T-helper 2 cell (primary cell): ENCODE measurements around the gene UBAC2.
A peak's percentile ranks its signal among the peaks of the same experiment; 100 is the strongest.

Experiments
- DNase-seq, 5 experiments: peaks; one replicate each; pipeline versions ENCODE4 v3.0.0 to v3.0.0-alpha.2; 2012 to 2022

The UBAC2 gene

DNA sequence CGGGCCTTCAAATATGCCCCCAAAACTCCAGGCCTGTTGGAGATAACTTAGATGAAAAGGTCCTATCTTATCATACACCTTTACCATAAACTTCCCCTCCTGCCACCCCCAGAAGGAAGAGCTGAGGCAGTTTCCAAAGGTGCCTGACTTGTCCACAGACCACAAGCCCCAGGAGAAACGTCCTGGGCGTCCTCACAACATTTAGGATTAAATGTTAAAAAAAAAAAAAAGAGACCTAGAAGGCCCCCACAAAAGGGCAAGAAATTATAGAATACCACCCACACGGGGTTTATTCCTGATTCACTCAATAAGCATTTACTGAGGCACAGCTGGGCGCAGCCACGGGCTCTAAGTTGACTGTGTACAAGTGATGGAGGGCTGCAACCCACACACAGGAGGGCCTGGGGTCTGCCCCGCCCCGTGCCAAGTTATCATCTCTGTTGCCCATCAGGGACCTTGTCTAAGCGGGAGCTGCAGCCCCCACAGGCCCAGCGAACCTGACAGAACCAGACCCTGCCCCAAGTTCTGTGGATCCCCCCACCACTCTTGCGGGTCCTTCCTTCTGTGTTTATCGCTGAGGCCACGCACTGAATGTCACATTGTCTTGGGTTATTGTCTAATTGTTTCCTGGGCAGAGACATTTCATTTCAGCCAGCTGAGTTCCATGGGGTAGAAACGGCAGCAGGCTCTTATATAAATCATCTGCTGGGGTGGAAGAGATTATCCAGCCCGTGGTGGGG is 217.6 kb downstream of the UBAC2 start:
- no peak for DNase-seq

DNA sequence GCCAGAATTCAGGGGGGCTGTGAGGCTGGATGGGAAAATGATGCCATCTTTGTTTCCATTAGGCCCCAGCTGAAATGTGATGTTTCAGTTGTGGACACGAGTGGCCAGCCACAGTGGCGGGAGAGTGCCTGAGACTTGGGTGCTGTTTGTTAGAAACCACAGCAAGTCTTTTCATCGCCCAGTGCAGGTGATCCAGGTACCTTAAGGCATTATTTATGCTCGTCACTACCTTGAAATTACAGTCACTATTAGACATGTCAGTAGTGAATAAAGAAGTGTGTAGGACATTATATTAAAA is 218.1 kb downstream of the UBAC2 start:
- no peak for DNase-seq

DNA sequence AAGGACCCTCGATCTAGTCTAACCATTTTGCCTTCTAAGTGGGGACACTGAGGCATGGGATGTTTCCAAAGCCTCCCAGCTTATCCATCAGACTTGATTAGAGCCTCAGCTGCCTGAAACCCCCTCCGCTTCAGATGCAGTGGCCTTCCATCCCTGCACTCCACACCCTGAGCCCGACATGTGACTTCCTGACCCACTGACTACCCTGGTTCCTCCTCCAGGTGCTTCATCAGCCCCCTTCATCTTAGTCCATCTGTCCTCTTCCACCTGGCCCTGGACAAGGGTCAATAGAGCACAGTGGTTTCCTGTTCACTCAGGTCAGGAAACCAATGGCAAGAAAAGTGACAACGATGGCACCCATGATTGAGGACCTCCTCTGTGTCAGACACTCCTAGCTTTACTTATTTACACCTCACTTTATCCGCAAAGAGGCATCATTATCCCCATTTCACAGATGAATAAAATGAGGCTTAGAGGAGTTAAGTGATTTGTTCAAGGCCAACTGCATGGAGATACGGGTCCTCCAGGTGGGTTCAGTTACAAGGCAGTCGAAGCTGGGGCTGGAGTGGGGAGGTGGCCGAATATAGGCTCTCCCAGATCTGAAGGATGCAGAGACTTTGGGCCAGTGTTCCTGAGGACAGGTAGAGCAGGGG is 219.1 kb downstream of the UBAC2 start:
- DNase-seq: no peak

DNA sequence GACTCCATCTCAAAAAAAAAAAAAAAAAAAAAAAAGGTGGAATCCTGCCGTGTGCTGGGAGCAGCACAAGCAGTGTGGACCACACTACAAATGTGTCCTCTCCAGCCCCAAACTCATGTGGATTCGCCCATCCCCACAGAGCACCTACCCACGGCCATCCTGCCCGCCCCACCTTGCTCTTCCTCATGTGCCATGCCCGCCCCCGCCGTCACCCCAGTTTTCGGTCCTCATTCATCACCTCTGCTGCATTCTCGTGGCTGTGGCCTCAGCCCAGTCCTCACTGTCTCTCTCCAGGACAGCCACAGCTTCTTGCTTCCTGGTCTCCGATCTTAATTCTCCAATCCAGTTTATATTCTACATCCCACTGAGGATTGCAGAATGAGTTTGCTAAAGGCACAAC is 220.6 kb downstream of the UBAC2 start:
- DNase-seq: no peak

DNA sequence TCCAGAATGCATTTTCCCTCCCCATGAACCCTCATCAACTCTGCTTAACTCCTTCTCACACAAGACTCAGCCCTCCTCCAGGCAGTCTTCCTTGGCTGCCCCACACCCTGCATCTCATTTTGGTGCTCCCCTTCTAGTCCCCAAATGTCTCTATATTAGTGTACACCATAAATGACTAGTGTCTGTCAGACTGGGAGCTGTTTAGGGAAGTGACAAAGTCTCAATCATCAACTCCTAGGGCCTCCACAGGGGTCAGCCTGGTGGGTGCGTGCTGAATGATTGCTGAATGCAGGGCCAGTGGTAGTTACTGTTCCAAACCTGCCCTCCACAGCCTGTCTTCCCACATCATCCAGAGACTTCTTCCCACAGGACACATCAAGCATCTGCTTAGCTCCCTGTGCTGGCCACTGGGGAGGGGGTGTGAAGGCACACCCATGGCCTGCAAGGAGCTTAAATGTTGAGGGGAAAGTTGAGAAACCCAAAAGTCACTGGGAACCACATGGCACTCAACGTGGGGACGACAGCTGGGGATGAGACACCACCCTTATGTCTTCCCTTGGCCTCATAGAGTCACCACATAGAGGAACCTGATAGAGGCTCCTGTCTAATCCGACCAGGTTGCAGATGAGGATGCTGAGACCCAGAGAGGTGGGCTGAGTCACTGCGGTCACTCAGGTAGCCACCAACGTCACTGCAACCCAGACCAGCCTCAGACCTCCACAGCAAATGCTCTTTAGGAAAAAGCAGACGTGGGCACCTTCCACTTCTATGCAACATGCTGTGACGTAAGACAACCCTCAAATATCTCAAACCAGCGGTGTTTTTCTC is 221.3 kb downstream of the UBAC2 start:
- no peak for DNase-seq

DNA sequence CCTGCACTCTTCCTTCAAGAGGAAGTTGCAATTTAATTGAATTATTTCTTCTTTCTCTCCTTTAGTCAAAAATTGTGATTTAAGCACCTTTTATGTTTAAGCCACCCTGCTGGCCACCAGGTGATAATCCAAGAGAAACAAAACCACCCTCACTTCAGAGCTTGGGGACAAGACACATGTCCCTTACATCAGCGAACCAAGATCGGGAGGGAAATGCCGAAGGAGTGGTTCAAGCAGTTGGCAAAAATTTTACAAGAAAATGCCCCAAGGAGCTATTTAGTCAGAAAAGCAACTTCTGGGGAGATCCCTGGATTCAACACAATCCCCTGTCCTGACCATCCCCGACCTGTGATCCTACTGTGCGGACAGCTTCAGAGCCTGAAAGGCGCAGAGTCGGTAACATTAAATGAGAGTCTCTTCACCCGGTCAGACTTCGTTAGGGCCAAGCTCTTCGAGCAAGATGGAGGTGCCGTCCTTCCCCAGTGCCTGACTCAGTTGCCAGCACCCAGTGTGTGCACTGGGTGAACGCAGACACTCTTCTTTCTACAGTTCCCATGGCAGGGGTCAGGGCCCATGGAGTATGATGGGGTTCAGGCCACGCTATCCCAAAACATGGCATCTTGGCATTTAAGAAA is 222.0 kb downstream of the UBAC2 start:
- DNase-seq: no peak

DNA sequence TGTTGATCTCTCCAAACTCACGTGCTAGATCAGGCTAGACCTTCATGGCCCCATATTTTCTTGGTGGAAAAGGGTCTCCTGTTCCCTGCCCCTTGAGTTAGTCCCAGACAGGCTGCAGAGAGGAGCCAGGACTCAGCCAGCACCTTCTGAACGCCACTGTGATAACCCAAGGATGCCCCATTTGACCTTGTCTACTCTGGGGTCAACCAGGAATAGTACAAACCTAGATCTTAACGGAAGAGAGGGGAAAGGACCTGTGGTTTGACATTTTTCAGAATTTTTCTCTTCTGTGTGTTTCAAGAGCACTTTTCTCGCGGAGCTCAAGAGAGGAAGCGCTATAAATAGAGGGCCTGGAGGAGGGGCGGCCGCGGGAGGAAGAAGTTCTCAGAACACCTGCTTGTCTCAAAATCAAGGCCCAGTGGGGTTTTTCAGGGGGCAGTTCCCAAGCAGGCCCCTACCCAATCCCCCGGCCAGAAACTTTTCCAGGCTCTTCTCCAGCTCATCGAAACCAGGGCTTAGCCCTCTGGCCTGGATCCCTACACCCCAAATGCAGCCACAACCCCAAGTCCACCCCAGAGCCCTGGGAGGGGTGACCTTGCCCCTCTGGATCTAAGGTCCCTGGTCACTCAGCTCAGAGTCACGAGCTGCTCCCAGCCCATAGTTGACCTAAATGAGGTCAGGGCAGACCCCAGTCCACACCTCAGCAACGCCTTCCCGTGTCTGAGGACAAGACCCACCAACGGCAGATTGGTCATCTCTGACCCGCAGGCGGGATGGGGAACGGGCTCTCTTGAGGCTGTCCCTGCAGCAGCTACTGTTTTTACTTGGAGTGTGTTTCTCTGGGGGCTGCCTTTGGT is 225.1 kb downstream of the UBAC2 start:
- peak in 3 of 5 experiments; percentile 21 to 57 (median 27) for DNase-seq

DNA sequence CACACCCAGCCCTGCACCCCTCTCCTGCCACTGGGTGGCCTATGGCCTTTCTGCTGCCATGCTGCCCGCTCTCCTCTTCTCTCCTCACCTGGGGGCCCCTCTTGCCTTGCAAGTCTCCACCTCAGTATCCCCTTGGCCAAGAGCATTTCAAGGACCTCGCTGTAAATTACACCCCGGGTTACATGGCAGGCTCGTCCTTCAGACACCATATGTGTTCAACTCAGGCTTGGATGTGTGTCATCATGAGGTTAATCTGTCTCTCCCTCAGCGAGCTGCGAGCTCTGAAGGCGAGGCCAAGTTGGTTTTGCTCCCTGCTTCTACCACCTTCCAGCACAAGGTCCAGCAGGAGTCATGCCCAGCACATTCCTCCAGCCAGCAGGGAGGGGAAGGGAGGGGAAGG is 225.8 kb downstream of the UBAC2 start:
- DNase-seq: no peak

DNA sequence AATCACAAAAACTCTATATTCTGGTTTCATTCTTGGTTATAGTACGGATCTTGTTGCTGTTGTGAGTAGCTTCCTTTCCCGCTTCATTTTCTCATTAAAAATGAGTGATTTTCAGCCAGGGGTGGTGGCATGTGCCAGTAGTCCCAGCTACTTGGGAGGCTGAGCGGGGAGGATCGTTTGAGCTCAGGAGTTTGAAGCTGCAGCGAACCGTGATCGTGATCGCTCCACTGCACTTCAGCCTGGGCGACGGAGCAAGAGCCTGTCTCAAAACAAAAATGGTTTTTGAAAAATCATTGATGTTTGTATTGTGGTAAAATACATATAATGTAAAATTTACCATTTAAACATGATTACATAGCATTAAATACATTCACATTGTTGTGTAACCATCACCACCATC is 229.0 kb downstream of the UBAC2 start:
- DNase-seq: no peak

DNA sequence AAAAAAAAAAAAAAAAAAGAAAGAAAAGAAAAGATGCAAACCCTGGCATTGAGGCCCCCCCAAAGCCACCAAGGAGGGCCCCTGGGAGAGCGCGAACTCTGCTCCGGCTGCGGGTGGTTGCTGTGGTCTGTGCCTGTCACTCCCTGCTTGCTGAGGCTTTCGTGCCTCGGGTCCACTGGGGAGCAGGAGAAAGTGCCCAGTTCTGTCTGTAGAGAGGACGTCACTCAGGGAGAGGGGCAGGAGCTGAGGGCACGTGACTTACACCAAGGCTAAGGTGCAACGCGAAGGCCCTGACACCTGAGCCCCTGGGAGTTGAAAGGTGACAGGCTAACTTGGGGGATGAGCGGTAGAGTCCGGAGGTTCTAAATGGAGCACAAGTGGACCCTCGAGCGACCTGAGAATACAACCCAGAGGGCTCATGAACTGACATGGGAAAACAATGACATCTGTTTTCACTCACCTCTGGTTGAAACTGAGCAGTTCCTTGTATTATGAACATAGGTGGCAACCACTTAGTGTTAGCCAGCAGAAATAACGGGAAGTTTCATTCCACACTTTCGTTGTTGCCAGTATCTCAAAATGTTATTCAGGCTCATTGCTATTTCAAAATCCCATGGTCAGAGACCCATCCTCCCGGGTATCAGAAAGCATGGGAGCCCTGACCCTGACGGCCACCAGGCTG is 231.4 kb downstream of the UBAC2 start:
- DNase-seq: peak in 1 of 5 experiments; percentile 39

DNA sequence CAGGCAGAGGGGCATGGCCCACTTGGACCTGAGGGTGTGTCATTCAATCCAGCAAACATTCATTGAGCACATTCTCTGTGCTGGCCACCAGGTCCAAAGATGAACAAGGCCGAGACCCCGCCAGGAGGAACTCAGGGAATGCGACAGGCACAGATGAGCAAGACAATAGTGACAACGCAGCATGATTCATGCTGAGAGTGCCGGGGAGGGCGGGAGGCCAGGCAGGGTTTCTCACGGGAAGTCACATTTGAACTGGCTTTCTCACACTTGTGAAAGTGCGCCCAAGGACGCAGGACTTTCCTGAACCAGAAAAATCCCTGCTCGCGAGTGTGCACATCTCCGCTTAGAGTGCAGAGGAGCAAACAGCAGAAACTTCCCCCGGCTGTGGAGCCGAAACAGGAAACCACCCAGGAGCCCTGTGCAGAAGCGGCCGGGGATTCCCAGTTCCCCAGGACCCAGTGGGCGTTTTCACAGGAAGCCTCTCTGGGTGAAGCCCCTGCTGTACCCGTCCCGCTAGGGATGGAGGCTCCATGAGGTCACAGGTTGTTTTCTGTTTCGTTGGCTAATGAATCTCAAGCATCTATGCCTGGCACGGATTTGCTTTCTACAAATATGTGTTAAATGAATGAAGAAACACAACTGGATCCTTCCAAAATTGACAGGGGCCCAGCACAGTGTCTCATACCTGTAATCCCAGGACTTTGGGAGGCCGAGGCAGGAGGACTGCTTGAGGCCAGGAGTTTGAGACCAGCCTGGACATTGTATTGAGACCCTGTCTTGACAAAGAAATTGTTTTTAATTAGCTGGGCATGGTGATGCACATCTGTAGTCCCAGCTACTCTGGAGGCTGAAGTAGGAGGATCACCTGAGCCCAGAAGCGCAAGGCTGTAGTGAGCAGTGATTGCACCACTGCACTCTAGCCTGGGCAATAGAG is 232.2 kb downstream of the UBAC2 start:
- peak; percentile 61 to 95 (median 76) for DNase-seq

DNA sequence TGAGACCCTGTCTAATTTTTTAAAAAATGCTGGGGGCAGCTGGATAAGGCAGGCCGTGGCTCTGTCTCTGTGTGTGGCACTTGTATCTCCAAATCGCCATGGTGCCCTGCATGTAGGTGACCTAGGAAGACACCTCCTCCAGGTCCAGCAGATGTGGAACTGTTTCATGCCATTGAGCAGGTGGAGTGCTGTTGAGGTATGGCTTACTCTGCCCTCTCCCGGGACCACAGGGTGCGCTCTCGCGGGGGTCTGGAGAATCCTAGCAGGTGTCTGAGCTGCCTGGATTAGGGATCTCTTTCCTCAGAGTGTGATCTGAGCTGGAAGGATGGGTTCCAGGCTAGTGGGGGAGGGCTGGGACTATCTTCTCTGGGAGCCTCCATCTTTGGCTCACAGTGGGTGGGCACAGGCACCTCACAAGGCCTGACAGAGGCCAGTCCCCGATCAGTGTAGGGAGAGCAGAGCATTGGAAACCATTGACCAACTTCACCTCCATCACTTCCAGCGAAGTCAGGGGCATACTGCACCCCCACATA is 233.0 kb downstream of the UBAC2 start:
- DNase-seq: no peak

DNA sequence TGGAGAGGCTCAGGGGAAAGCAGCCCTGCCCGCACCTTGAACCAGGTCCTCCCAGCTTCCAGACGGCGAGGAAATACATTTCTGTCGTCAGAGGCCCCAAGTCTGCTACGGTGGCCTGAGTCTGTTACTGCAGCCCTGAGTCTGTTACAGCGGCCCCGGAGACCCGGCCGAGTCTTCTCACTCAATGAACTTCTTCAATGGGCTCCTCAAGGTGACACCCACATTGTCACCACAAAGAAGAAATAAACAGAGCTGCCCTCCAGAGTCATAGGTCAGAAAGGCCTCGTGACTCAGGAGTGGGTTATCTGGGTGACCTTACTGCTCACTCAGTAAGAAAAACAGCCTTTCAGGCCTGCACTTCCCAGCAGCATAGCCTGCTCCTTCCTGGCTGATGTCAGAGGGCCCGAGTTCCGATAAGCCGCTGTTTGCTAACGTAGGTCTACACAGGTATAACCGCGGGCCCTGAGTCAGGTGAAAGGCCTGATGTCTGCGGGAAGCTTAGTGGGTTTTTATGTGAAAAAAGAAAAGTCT is 233.7 kb downstream of the UBAC2 start:
- DNase-seq: peak; percentile 33 to 95 (median 78)

DNA sequence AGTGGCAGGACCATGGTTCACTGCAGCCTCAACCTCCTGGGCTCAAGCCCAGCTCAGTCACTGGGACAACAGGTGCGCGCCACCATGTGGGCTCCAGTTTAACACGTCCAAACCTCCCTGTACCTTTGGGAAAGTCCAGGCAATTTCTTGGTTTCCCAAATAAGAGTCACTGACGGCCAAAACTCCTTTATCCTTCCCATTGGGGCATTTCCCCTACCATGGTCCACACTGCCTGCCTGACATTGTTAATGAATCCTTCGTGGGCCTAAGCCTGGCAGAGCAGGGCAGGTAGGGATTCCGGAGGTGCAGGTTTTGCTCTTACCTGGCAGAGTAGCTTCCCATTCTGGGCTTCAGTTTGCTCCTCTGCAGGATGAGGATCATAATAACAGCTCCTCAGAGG is 234.5 kb downstream of the UBAC2 start:
- DNase-seq: no peak

DNA sequence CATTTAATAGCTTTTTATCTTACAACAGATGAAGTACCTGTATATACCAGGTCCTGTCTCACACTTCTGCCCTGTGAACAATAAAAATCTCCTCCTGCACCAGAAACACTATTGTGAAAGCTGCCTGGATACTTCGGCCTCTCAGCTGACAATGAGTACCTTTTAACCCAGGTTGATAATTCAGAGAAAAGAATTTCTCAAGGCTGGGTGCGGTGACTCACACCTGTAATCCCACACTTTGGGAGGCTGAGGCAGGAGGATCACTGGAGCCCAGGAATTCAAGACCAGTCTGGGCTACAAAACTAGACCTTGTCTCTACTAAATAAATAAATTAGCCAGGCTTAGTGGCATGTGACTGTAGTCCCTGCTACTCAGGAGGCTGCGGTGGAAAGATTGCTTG is 235.3 kb downstream of the UBAC2 start:
- DNase-seq: no peak
